Fibroblast of skin of left quadriceps (primary cell): Measurements from ENCODE around the gene TMEM50B.
"Not testable (repeated sequence)": the region's sequence is repeated elsewhere in the genome, so short reads cannot be mapped to it uniquely, and the experiment has no call there.

ENCODE experiments used
- DNase-seq, 2 experiments: peaks; one replicate each; pipeline ENCODE4 v3.0.0-alpha.2; 2013; ENCODE audit warnings: low read depth in 2 of 2

TMEM50B gene

DNA sequence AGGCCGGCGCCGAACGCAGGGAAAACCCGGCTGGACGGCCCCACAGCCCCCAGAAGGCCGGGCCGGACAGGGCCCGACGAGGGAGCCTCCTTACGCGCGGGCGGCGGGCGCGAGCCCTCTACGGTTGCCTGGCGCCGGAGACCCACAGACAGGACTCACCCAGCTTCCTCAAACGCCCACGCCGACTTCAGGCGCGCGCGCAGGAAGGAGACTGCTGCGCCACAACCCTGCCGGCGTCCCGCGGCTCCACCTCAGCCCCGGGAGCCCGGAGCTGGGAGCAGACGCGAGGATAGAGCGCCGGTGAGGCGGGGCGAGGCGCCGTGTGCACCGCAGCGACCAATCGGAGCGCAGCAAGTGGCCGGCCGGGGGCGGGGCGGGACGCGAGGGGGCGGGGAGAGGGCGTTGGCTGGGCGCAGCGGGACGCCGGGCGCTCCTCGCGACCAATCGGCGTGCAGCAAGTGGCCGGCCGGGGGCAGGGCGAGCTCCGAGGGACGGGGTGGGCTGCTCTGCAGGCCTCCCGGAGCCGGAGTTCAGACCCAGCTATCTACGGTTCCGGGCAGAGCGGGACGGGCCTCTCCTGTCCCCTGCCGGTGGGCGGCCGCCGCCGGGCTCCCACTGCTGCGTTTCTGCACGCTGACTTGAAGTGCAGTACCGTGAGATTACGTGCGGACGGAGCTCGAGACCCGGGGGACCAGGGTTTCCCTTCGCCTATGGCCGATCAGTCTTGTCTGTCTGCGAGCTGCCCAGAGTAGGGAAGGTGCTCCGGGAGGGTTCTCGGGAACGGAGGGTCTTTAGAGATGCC, at the start of gene TMEM50B:
Gene TMEM50B (minus strand): TSS at position 296 of the 802 bp plus-strand sequence. CDS start 11,089 bp downstream, outside the sequence.
- DNase-seq: peak; percentile 90 to 91

GRCh38 chr21:33522953-33523349, 43.2 kb upstream of the TMEM50B start:
- DNase-seq: no peak

GRCh38 chr21:33522297-33522952, 42.7 kb upstream of the TMEM50B start:
- DNase-seq: no peak

DNA sequence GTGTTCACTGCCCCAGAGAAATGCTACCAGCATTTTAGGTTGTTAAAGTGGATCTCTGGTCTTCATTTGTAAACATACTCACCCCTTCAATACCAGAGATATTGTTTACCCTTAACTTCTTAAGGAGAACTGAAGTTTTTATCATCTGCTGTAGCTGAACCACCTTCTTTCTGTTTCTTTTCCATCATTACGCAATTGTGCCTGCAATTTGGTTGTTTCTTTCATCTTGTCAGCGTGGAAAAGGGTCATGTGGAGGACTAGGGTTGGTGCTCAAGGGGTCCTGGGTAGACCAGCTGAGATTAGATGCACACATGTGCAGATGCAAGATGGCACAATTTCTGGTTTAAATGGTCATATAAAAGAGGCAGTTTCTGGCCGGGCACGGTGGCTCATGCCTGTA, 39.1 kb upstream of the TMEM50B start:
- DNase-seq: no peak

DNA sequence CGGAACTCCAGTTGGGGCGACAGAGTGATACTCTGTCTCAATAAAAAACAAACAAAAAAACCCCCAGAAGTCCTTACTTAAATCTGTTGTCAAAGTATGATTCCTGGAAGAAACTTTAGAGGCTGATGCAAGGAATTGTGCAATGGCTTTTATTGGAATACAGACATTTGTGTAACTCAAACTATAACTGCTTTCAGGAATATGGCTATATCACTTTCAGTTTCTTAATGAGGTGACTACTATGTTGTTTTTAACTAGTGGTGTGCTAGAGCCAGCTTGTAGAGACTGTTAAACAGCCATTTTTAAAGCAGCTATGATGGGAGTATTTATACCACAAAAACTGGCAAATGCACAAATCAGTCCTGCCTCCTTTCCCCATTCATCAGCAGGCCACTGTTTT, 34.5 kb upstream of the TMEM50B start:
- no peak for DNase-seq

DNA sequence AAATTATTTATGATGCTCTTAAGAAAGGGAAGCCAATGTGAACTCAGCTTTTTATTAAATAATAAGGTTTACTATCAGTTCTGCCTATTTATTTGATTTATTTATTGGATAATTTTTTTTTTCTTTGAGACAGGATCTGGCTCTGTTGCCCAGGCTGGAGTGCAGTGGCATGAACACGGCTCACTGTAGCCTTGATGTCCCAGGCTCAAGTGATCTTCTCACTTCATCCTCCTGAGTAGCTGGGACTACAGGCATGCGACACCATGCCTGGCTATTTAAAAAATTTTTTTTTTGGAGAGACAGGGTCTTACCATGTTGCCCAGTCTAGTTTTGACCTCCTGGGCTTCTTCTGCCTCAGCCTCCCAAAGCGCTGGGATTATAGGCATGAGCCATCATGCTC, 32.7 kb upstream of the TMEM50B start:
- no peak for DNase-seq

GRCh38 chr21:33511639-33512038, 31.9 kb upstream of the TMEM50B start:
- DNase-seq: no peak

- DNase-seq: no peak
Measured at GRCh38 chr21:33510826-33511225, 31.1 kb upstream of the TMEM50B start.

DNA sequence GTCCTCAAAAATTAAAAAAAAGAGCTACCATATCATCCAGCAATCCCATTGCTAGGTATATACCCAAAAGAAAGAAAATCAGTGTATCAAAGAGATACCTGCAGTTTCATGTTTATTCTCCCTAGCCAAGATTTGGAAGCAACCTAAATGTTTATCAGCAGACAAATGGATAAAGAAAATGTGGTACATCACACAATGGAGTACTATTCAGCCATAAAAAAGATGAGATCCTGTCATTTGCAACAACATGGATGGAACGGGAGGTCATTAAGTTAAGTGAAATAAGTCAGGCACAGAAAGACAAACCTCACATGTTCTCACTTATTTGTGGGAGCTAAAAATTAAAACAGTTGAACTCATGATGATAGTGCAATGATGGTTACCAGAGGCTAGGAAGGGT, 27.2 kb upstream of the TMEM50B start:
- DNase-seq: not testable (repeated sequence)

DNA sequence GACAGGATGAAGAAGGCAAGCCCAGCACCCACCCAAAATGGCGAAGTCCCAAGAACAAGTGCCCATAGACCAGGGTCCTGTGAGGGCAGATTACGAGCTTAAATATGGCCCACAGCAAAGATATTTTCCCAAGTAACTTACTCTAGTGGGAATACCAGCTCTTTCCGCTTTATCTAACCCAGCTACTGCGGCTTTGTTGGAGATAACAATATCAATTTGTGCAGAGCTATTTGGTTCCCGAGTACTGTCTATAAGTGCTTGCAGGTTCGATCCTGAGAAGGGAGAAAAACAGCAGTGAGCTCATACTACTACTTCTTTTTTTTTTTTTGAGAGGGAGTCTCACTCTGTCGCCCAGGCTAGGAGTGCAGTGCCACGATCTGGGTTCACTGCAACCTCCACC, 26.1 kb upstream of the TMEM50B start:
- no peak for DNase-seq

- no peak for DNase-seq
Measured at GRCh38 chr21:33496345-33496744, 16.6 kb upstream of the TMEM50B start.

DNA sequence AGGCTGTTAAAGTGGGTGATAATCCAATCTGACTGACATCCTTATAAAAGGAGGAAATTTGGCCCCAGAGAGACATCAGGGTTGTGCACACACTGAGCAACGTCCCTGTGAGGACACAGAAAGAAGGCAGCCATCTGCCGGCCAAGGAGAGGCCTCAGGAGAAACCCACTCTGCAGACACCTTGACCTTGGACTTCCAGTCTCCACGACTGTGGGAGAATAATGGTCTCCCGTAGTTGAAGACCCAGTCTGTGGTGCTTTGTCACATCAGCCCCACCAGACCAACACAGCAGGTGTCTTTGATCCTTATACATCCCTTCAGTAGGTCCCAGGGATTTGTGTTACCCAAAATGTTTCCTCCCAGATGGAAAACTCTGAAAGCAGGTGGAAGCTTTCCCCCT, 16.0 kb upstream of the TMEM50B start:
- no peak for DNase-seq

DNA sequence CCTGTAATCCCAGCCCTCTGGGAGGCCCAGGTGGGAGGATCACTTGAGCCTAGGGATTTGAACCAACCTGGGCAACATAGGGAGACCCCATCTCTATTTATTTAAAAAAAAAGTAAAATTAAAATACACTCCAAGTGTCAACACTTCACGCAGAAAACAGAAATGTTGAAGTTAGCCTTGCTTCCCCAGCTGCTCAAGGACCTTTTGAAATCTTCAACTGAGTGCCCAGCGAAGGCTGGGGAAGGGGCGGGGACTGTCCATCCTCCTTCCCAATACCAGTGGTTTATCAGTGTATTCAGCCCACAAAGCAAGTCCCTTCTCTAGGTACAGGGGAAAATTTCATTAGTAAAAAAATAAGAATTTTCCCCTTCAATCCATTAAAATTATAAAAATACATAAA, 14.0 kb upstream of the TMEM50B start:
- no peak for DNase-seq

GRCh38 chr21:33492571-33492970, 12.8 kb upstream of the TMEM50B start:
- DNase-seq: peak; percentile 31 to 43

- DNase-seq: peak; percentile 87 to 88
Measured at GRCh38 chr21:33491373-33492102, 11.8 kb upstream of the TMEM50B start, which contains the start of gene DNAJC28. Gene DNAJC28 (minus strand): TSS chr21:33491716. CDS start chr21:33489393, 2,323 bp downstream.

DNA sequence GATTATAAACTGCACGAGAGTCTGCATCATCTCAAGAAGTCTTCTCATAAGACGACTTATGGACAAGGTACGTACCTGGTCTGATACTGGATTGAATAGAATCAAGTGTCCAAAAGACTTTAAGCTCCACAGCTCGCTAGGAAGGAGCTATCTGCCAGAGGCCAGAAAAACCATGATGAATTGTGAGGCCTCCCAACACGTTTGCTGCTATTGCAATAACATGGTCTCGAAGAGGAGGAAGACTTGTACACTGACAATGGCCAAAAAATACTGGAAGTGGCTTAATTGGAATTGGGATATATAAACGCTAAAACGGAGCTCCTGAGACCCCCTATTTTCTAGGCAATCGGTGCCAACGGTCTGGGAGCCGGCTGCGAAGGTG, 11.2 kb upstream of the TMEM50B start:
- no peak for DNase-seq

GRCh38 chr21:33488936-33489335, 9.2 kb upstream of the TMEM50B start:
- DNase-seq: no peak

DNA sequence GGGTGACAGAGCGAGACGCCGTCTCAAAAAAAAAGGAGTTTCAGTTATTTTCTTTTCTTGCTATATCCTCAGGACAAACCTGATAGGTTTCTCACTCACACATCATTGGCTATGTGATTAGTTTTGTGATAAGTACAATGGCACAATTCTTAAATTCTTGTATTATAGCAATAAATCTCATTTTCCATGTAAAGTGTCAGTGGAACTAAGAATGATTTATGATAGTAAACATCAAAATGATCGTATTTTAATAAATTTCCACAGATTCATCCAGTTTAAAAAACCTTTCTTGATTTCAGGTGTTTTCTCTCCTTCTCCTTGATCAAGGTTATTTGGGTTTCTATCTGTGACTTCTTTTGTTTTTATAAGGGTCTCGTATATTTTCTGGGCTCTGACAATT, 8.2 kb upstream of the TMEM50B start:
- DNase-seq: no peak

DNA sequence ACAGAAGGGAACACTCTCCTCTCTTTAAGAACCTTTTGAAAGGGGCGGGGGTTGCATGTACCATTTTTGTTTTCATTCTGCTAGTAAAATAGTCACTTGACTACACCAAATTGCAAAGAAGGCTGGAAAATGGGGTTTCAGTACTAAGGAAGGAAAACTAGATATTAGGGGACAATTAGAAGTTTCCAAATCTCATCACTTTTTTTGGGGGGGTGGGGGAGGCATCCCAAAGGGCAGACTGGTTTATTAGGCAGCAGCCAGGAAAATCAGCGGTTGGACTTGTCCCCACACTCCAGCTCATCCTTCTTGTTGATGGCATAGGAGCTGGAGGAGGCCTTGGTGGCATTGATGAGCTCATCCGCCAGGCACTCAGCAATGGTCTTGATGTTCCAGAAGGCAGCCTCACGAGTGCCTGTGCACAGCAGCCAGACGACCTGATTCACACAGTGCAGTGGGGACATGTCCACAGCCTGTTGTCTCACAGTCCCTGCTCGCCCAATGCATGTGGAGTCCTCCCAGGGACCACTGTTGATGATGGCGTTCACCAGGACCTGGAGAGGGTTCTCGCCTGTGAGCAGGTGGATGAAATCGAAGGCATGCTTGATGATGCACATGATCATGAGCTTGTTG, 1.7 kb upstream of the TMEM50B start:
- DNase-seq: no peak

- no peak for DNase-seq
Measured at GRCh38 chr21:33480481-33481103, 818 bp upstream of the TMEM50B start.

DNA sequence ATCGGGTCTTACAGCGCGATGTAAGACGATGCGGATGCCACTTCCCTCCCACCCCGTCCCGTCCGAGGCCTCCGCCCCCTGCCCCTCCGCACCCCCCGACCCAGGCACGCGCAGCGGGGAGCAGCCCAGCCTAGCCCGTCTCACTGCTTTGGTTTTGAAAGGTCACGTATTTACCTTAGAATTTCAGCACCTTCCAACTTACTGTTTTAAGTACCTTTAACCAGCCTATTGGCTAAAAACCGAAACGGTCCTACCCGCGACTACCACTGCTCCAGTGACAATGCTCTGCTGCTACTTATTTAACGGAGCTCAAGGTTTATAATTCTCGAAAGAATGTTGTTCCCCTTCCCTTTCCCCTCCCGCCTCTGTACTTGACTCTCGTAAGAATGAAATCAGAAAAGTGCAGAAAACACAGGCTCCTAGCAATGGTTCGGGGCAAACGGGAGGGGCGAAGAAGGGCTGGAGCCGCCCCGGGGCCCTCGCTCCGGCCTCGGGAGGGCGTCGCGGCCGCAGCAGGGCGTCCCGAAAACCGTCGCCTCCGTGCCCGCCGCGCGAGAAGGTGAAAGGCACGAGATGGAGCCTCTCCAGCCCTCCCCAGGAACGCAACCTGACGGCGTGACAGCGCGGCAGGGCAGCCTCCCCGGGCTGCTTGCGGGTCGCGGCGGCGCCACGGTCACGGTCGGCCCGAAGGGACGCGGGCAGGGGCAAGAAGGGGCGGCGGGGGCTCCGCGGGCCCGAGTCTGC, 667 bp downstream of the TMEM50B start:
- DNase-seq: no peak
